H9 (cell line): ENCODE results near the gene CEP350. TPM values are rescaled to one million over a fixed set of nuclear protein-coding genes. Genes with fewer than 3 reads are reported as not detected.

Experiments used
- DNase-seq: peaks from one replicate; pipeline ENCODE4 v3.0.0-alpha.2; 2017
- H2AFZ ChIP-seq: one replicate; pipeline ENCODE4 v1.6.1; 2013; ENCODE audit warnings: mild to moderate bottlenecking, low read length, control low read depth, moderate library complexity
- H2AK5ac ChIP-seq: 2 replicates; pipeline ENCODE4 v1.6.1; 2013; ENCODE audit warnings: low read length, control low read depth, mixed read lengths; ENCODE audit not compliant: insufficient read length
- H2BK120ac ChIP-seq: one replicate; pipeline ENCODE4 v1.6.1; 2013; ENCODE audit warnings: low read depth, mild to moderate bottlenecking, low read length, control low read depth, inconsistent platforms; ENCODE audit not compliant: poor library complexity, severe bottlenecking
- H2BK12ac ChIP-seq: 2 replicates; pipeline ENCODE4 v1.6.1; 2013; ENCODE audit warnings: low read length, control low read depth, mixed read lengths, low read depth; ENCODE audit not compliant: insufficient read length
- H2BK15ac ChIP-seq: 2 replicates; pipeline ENCODE4 v1.6.1; 2013; ENCODE audit warnings: low read depth, low read length, control low read depth
- H2BK20ac ChIP-seq: one replicate; pipeline ENCODE4 v1.6.1; 2013; ENCODE audit warnings: low read depth, mild to moderate bottlenecking, low read length, control low read depth, inconsistent platforms; ENCODE audit not compliant: poor library complexity, severe bottlenecking
- H2BK5ac ChIP-seq: 2 replicates; pipeline ENCODE4 v1.6.1; 2013; ENCODE audit warnings: low read length, control low read depth, mixed read lengths; ENCODE audit not compliant: insufficient read length
- H3K14ac ChIP-seq: 2 replicates; pipeline ENCODE4 v1.6.1; 2013; ENCODE audit warnings: low read length, control low read depth; ENCODE audit not compliant: insufficient read depth
- H3K18ac ChIP-seq: 2 replicates; pipeline ENCODE4 v1.6.1; 2013; ENCODE audit warnings: low read depth, mild to moderate bottlenecking, mixed read lengths, low read length, control low read depth; ENCODE audit not compliant: insufficient read length
- H3K23ac ChIP-seq: 2 replicates; pipeline ENCODE4 v1.6.1; 2013; ENCODE audit warnings: low read length, control low read depth, mixed read lengths, low read depth; ENCODE audit not compliant: insufficient read length
- H3K23me2 ChIP-seq: 2 replicates; pipeline ENCODE4 v1.6.1; 2013; ENCODE audit warnings: low read depth, mild to moderate bottlenecking, mixed read lengths, low read length, control low read depth; ENCODE audit not compliant: insufficient read length, poor library complexity, severe bottlenecking
- H3K27ac ChIP-seq: 2 replicates; pipeline ENCODE4 v1.5.1; 2013; ENCODE audit warnings: low read length, control low read depth, mixed read lengths, low read depth; ENCODE audit not compliant: insufficient read length
- H3K27me3 ChIP-seq: 2 replicates; pipeline ENCODE4 v1.6.1; 2013; ENCODE audit warnings: low read length, control low read depth, inconsistent platforms; ENCODE audit not compliant: insufficient read depth
- H3K4ac ChIP-seq: 2 replicates; pipeline ENCODE4 v1.6.1; 2013; ENCODE audit warnings: low read depth, mild to moderate bottlenecking, control low read depth, inconsistent platforms, low read length, moderate library complexity
- H3K4me1 ChIP-seq: 2 replicates; pipeline ENCODE4 v1.6.1; 2013; ENCODE audit warnings: low read length, control low read depth, inconsistent platforms; ENCODE audit not compliant: insufficient read depth
- H3K4me2 ChIP-seq: 2 replicates; pipeline ENCODE4 v1.6.1; 2013; ENCODE audit warnings: low read length, control low read depth, mixed read lengths; ENCODE audit not compliant: insufficient read length, insufficient read depth
- H3K56ac ChIP-seq: 2 replicates; pipeline ENCODE4 v1.6.1; 2013; ENCODE audit warnings: low read depth, mild to moderate bottlenecking, mixed read lengths, low read length, control low read depth; ENCODE audit not compliant: insufficient read length
- H3K79me1 ChIP-seq: 2 replicates; pipeline ENCODE4 v1.6.1; 2013; ENCODE audit warnings: low read depth, mild to moderate bottlenecking, moderate library complexity, low read length, control low read depth, inconsistent platforms; ENCODE audit not compliant: insufficient read depth, poor library complexity, severe bottlenecking
- H3K79me2 ChIP-seq: 2 replicates; pipeline ENCODE4 v1.6.1; 2013; ENCODE audit warnings: low read length, control low read depth, inconsistent platforms; ENCODE audit not compliant: insufficient read depth
- H3K9ac ChIP-seq: 2 replicates; pipeline ENCODE4 v1.6.1; 2013; ENCODE audit warnings: low read length, control low read depth, mixed read lengths; ENCODE audit not compliant: insufficient read length; ENCODE audit errors: extremely low read depth
- H3K9me3 ChIP-seq: one replicate; pipeline ENCODE4 v1.6.1; 2013; ENCODE audit warnings: low read depth, low read length, inconsistent platforms; ENCODE audit not compliant: control insufficient read depth
- H3T11ph ChIP-seq: one replicate; pipeline ENCODE4 v1.6.1; 2013; ENCODE audit warnings: mild to moderate bottlenecking, low read length, control low read depth, inconsistent platforms
- H4K20me1 ChIP-seq: one replicate; pipeline ENCODE4 v1.6.1; 2013; ENCODE audit not compliant: control insufficient read depth, insufficient read length, insufficient read depth
- H4K5ac ChIP-seq: 2 replicates; pipeline ENCODE4 v1.6.1; 2013; ENCODE audit warnings: low read depth, mild to moderate bottlenecking, mixed read lengths, low read length, control low read depth; ENCODE audit not compliant: insufficient read length
- H4K8ac ChIP-seq: replicated peaks from 2 replicates; pipeline ENCODE4 v1.6.1; 2013; ENCODE audit warnings: low read length, control low read depth, mixed read lengths, low read depth; ENCODE audit not compliant: insufficient read length
- H4K91ac ChIP-seq: 2 replicates; pipeline ENCODE4 v1.6.1; 2013; ENCODE audit warnings: low read depth, mild to moderate bottlenecking, moderate library complexity, mixed read lengths, low read length, control low read depth; ENCODE audit not compliant: insufficient read length
- H3K27ac Mint-ChIP-seq, 3 experiments: 2 replicates in 2 of 3; 3 replicates in 1 of 3; pipeline ENCODE4 v1.8.0; 2020 to 2021; ENCODE audit warnings: mixed read lengths in 3 of 3, mild to moderate bottlenecking in 1 of 3, moderate library complexity in 1 of 3
- H3K27me3 Mint-ChIP-seq: 2 replicates; pipeline ENCODE4 v1.8.0; 2021; ENCODE audit warnings: low read depth, mild to moderate bottlenecking, moderate library complexity, mixed read lengths
- H3K36me3 Mint-ChIP-seq, 3 experiments: 2 replicates in 2 of 3; 3 replicates in 1 of 3; pipeline ENCODE4 v1.8.0; 2020 to 2021; ENCODE audit warnings: low read depth in 3 of 3, mixed read lengths in 3 of 3; ENCODE audit not compliant: insufficient read depth in 1 of 3
- H3K4me1 Mint-ChIP-seq, 2 experiments: 2 replicates each; pipeline ENCODE4 v1.8.0; 2020; ENCODE audit warnings: mixed read lengths in 2 of 2
- H3K4me3 Mint-ChIP-seq, 2 experiments: 2 replicates in 1 of 2; 3 replicates in 1 of 2; pipeline ENCODE4 v1.8.0; 2020 to 2021; ENCODE audit warnings: mild to moderate bottlenecking in 2 of 2, mixed read lengths in 2 of 2, moderate library complexity in 1 of 2
- H3K9me3 Mint-ChIP-seq, 2 experiments: 2 replicates in 1 of 2; 3 replicates in 1 of 2; pipeline ENCODE4 v1.8.0; 2020; ENCODE audit warnings: mild to moderate bottlenecking in 2 of 2, mixed read lengths in 2 of 2, moderate library complexity in 1 of 2
- CTCF ChIP-seq: fragments of 200-600 bp; sonication (generic); conservative IDR thresholded peaks from 3 replicates; pipeline ENCODE4 v1.8.0; 2021; ENCODE audit warnings: antibody characterized with exemption, mild to moderate bottlenecking
- WGBS: extraction: QIAGEN DNeasy Blood & Tissue Kit; methylation state at CpG from one replicate; pipeline ENCODE4 v1.1.7; 2013; ENCODE audit warnings: missing lambda C conversion rate, low lambda C conversion rate, mixed read lengths; ENCODE audit not compliant: insufficient read length; ENCODE audit errors: extremely low coverage; 5-methylcytosine and 5-hydroxymethylcytosine counted together
- total RNA-seq: library from RNA; stranded (reverse); gene quantifications from 2 replicates; pipeline ENCODE4 v1.2.1, GENCODE V29; 2021

The CEP350 gene
- total RNA-seq, 1 experiment from 2014 or later: 39.2 TPM

- Histone ChIP-seq H3K23ac (no peak overlapping the region), H2BK20ac (no peak overlapping the region), H2AK5ac (no peak overlapping the region), H4K20me1 (no peaks in the 10 kb centered on the region), H2BK12ac (no peak overlapping the region), H3K18ac (no peak overlapping the region), H3K4ac (no peak overlapping the region), H4K5ac (no peak overlapping the region), H4K91ac (no peak overlapping the region), H2BK15ac (no peak overlapping the region), H3K79me2 (peaks cover 1% of the 10 kb centered on the region; the same call in 1 of the 2 replicates), H3K27me3 (no peaks in the 10 kb centered on the region; the same call in none of the 2 replicates), H3K14ac (no peak overlapping the region), H2BK5ac (no peak overlapping the region), H4K8ac (no peak overlapping the region), H3K23me2 (peaks cover 8% of the 10 kb centered on the region), H3K56ac (no peak overlapping the region), H3K4me1 (no peaks in the 10 kb centered on the region; the same call in 1 of the 2 replicates), H3K79me1 (no peaks in the 10 kb centered on the region), H3K4me2 (no peak overlapping the region), H3K9me3 (no peaks in the 10 kb centered on the region), H3K9ac (no peak overlapping the region), H2BK120ac (no peak overlapping the region), H3K27ac (no peak overlapping the region), H3T11ph (no peak overlapping the region), H2AFZ (no peak overlapping the region)
- WGBS: no CpG with 5 or more reads among the region's 3 CpGs
- Mint-ChIP-seq H3K36me3 (no peaks in the 10 kb centered on the region; a peak in 1 of 7 replicates), H3K9me3 (no peaks in the 10 kb centered on the region), H3K27ac (no peak overlapping the region), H3K27me3 (peaks cover 29% of the 10 kb centered on the region), H3K4me1 (peaks cover 14 to 16% of the 10 kb centered on the region in 2 experiments), H3K4me3 (no peak overlapping the region)
- TF ChIP-seq CTCF: no peak
- DNase-seq: no peak
Measured at GRCh38 chr1:180151508-180151907, 196.9 kb downstream of the CEP350 start.
